Activated CD8-positive, alpha-beta memory T cell treated with anti-CD3 and anti-CD28 coated beads, Interleukin-2, amount 50 U/mL, for 24 hours (primary cell): ENCODE measurements around the gene ASCL2.

Experiments used
- DNase-seq: peaks from one replicate; pipeline ENCODE4 v3.0.0-alpha.2; 2020; ENCODE audit errors: extremely low read depth

ASCL2 gene

DNA sequence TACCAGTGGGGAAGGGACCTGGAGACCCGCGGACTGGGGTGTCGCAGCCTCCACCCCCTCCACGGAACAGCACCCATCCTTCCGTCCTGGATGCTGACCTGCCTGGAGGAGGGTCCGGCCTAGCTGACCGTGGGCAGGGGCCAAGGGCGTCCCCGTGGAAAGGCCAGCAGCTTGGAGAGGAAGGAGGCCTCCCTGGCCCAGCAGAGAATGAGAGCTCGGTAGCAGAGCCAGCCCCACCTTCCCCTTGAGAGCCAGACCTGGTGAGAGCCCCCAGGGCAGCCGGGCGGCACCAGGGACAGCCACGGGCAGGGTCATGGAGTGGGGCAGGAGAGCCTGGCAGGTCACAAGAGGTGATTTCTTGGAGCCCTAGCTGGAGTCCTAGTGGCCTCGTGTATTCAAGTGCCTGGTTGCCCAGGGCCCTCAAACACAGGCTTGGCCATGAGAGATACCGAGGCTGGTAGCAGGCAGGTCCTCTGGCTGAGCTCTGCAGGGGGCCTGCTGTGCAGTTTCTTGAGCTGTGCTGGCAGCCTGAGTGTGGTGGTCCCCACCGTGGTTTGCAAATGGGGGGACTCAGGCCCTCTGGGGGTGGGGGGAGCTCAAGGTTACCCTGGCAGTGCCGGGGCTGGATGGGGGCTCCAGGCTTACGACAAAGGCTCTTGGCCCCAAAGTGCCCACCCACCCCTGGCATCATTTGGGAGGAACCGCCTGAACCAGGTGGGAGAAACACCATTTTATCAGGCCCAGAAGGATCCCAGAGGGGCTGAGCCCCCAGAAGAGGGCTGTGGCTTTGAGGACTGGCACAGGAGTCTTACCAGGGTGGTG lies 39.1 kb upstream of the ASCL2 start:
- DNase-seq, result no peak

DNA sequence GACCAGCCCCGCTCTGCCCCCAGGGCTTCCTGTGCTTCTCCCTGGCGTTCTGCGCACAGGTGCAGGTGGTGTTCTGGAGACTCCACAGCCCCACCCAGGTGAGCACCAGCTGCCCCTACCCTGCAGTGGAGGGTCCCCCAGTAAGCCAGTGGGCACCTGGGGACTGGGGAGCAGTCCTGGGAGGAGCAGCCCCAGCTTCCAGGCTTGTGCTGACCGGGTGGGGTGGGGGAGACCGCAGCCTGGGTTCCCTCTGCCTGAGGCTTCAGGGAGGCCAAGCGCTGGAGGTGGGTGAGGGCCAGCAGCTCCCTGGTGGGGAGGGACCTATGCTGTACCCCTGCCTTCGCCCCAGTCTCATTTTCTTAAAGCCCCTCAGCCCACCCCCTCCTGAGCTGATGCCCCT lies 38.3 kb upstream of the ASCL2 start:
- no peak for DNase-seq

DNA sequence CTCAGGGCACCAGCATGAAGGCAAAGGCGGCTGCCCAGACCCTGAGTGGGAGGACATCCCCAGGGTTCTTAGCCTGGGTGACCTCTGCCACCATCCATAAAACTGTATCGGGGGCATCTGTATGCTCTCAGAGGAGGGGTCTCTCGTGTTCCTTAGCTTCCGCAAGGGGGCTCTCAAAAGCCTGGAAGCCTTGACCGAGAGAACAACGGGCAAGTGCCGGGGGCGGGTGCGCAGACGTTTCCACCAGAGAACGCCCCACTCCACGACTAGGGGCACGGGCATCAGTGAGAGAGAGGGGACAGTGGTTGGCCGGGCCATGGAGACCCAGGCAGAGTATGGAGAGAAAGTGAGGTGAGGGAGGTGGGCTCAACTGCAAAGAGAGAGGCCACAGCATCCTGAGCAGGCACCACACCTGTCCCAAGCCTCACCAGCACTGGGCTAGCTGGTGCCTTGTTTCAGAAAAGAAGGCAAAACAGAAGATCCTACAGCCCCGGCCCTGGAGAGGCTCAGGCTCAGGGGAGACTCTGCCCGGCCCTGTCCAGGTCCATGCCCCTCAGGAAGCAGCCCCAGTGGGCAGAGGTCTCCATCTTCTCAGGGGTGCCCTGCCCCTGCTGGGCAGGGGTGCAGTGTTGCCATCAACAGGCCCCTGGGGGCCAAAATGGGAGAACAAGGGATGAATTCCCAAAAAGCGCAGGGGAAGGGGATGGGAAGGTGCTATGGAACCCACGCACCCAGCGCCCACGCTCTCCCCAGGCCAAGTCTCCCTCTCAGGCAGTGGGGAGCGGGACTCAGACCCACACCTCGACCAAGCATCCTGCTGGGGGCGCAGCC lies 37.3 kb upstream of the ASCL2 start:
- no peak for DNase-seq

DNA sequence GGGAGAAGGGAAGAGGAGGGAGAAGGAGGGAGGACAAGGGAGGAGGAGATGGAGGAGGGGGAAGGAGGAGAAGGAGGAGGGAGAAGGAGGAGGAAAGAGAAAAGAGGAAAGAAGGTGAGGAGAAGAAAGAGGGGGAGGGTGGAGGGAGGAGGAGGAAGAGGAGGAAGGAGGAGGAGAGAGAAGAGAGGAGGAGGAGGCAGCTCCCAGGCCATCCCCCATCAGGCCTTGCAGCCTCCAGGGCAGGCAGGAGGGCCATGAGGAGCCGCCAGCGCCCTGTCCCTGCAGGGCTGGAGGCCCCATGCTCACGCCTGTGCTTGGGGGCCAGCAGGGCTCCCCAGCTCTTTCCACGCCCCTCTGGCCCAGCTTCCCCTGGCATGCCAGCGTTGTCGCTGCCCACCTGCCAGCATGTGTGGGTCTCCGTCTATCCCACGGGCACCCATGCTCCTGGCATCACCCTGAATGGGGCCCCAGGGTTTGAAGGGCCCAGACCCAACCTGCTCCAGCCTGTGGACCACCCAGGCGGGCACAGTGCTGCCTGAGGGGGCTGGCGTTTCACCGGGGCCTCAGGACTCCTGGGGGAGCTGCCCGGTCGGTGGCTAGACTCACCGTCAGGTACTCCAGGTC lies 36.6 kb upstream of the ASCL2 start:
- DNase-seq, result no peak

DNA sequence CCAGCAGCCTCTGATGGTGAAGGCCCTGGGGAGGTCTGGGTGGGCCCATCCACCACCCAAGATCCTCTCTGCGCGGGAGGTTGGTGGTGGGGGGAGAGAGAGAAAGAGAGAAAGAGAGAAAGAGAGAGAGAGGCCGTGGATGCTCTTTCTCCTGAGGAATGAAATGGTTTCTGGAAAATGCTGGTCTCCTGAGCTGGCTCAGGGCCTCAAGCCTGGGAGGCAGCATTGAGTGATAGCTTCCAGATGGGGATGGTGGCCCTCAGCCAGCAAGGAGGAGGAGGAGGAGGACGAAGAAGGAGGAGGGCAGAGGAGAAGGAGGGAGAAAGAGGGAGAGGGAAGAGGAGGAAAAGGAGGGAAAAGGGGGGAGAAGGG lies 36.0 kb upstream of the ASCL2 start:
- DNase-seq, result no peak

DNA sequence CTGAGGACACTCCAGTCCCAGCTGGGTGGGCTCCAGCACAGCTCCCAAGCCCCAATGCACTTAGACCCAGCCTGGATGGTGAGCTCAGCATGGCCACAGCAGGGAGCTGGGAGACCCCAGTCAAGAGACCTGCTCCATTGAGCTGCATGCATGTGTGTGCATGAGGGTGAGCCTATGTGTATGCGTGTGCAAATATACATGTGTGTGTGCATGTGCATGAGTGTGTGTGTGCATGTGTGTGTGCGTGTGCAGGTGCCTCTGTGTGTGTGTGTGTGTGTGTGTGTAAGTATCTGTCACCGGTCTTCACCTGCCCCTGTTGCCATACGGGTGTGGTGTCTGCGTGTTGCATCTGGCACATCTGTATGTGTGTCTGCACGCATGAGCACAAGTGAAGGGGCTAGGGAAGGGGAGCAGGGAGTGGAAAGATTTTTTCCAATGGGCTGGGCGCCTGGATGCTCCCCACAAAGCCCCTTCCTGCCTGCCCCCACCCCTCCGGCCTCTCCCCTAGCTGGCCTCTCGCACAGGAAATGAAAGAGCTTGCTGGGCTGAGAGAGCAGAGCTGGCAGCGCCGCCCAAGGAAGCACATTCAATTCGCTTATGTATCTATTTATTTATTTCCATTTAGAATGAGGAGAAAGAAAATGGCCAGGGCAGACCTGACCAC lies 35.5 kb upstream of the ASCL2 start:
- no peak for DNase-seq

DNA sequence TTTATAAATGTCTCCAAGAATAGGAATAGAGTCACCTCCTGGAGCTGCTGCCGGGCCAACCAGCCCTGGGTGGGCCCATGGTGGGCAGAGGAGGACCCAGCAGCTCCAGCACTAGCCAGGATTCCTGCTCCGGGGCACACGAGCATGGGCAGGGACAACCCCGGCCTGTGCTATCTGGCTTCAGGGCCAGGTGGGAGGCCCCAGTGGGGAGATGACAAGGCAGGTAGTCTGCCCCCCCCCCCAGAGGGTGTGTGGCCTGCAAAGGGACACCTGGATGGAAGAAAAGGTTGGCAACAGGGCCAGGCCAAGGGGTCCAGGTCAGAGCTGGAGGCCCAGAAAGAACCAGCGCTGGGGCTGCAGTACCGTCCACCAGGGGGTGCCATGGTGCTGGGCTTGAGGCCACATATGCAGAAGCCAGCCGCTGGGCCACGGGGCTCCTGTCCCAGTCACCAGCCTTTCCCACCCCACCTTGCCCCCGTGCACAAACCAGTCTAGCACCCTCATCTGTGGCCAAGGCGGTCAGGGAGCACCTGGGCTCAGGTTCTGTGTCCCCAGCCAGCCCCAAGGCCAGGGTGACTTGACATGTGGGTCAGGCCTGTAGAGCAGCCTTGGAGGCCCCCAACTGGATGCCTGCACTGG lies 34.9 kb upstream of the ASCL2 start:
- peak; percentile 58 for DNase-seq

DNA sequence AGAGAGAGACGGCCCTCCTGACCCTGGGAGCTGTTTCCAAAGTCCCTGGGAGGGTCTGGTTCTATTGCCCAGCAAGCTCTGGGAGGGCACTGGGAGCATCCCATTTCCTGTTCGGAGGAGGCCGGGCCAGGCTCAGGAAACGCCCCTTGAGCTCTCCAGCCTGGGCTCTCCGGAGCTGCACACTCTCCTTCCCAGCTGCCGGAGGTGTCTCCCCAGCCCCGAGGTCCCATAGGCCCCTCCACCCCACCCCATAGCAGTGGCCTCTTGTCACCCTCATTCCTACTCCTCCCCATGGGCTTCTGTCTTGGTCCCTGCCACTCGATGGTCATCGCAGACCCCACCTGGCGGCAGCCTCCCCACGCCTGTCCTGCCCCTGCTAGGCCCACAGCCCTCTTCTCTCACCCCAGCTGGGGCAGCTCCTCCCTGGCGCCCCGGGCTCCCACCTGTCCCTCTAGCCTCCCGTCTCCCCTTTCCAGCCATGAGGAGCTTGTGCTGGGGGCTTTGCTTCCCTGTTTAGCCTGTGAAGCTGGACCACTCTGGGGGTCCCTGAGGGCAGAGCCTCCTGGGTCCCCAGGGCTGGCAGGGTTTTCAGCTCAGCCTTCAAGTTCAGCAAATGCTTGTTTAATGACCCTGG lies 34.2 kb upstream of the ASCL2 start:
- DNase-seq, result no peak

DNA sequence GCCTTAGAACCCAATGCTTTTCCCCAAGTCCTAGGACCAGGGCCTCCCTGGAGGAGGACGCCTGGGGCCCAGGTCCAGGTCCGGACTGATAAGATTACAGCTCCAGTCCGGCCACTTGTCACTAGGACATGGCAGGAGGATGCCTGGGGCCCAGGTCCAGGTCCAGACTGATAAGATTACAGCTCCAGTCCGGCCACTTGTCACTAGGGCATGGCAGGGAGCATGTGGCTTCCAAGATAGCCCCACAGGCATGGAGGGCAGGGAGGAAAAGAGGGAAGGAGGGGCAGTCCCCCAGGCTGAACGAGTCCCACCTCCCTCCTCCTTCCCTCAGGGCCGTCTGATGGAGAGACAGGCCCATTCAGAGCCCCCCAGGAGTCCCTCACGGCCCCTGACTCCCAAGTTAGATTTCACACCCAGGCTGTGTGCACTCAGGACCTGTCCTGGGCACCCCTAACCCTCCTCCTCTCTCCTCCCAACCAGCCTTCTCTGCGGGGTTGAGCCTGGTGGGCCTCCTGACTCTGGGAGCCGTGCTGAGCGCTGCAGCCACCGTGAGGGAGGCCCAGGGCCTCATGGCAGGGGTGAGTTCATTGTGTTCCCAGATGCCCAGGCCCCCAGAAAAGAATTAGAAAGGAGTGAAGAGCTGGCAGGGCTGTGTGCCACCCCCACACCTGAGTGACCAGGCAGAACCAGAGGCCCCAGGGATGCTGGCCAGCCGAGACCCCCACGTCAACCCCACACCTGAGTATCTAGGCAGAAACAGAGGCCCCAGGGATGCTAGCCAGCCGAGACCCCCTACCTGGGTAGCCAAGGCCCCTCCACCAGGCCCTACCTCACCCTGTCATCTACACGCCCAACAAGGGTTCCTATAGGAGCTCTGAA lies 33.5 kb upstream of the ASCL2 start:
- no peak for DNase-seq

DNA sequence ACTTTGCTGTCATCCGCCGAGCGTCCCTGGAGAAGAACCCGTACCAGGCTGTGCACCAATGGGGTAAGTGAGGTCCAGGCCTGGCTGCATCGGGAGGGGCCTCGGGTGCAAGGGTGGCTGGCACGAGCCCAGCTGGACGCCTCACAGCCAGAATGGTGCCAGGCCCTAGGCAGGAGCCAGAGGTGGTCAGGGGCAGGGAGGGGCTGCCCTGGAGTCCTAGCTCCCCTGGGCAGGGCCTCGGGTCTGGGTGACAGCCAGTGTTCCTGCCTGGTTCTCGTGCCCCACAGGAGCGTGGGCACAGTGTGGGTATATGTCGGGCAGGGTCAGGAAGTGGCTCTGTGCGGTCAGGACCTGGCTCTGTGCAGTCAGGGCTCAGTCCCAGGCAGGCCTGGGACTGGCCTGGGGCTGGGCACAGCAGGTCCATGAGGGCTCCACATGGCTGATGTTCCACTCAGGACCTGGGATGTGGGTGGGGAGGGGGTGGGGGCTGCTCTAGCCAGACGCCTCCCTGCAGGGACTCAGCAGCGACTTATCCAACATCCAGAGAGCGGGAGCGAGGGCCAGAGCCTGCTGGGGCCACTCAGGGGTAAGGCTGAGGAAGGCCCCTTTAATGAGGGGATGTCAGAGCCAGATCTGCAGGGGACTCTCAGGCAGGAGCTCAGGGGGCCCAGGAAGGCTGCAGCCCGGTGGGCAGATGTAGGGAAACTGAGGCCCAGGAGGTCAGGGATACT lies 32.7 kb upstream of the ASCL2 start:
- no peak for DNase-seq

DNA sequence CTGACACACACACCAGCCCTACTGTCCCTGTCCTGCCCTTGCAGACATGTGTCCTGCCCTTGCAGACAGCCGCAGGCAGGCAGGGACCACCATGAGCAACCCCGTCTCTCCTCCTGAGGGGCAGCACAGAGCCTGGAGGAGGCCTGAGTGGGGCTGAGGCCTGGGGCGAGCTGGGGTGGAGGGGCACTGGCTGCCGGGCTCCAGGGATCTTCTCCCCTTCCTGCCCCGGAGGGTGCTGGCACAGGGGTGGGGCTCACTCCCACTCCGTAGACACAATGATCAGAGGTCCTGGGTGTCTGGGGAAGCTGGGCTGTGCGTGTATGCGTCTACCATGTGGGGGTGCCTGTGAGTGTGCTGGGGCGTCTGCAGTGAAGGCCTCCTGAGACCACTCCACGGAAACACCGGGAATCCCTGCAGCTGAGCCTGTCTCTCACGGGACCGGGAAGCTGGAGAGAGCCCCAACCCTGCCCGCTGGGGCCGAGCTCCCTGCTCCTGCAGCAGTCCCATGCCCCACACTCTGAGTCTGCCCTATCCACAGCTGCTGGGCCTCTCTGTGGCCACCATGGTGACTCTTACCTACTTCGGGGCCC lies 32.0 kb upstream of the ASCL2 start:
- no peak for DNase-seq

DNA sequence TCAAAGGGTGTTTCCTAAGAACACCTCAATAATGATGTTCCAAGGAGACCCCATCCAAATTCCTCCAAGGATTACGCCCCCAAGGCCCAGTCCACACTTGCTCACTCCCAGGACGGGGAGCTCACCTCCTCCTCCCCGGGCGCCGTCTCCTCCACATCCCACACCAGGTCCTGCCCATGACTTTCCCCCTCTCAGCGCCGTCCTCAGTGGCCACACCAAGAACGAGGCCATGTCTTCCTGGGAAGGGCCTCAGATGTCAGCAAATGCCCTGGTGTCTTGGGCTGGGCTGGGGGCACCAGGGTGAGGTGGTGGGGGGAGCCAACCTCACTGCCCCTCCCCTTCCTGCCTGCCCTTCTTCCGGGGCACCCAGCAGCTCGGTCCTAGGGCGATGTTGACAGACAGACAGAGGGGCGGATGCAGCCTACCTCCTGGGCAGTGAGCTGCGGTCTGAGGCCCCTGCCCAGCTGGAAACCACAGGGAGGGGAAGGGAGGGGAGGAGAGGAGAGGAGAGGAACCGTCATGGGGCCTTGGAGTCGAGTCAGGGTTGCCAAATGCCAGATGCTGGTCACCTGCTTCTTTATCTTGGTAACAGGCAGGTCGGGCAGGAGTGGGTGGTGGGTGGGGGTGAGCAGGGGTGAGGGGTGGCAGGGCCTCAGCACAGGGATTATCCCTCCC lies 31.4 kb upstream of the ASCL2 start, which contains the start of the genes C11orf21 and TSPAN32:
C11orf21 (minus strand) TSS at position 288 of the 675 bp plus-strand sequence; CDS start at position 178, 110 bp downstream.
TSPAN32 (plus strand) TSS at position 383 of the 675 bp plus-strand sequence; CDS start at position 520, 137 bp downstream.
- DNase-seq, result no peak

DNA sequence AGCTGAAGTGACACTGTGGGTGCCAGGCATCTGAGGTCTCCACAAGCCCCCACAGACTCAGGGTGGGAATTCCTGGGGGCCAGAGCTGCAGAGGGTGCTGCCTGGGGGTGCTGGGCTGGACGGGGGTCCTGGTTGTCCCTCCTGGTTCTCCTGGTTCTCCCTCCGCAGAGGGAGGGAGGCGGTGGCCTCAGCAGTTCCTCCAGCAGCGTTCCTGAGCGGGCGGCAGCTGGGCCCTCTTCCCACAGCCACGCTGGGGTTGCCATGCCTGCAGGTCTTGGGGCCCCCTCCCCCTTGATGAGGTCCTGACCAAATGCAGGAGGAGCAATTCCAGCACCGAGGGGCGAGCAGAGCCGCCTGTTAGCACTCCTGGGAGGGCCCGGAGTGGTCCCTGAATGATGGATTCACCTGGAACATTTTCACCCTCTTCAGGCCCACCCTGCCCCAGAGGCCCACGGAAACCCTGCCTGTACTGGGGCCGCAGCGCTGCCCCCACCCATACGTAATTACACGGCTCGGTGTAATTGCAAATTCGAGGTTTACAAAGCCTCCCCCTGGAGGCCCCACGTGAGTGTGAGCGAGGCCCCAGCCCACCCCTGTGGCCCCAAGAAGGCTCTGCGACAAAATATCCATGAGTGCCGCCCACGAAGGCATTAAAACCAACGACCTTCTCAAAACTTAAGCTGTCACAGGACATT lies 30.7 kb upstream of the ASCL2 start:
- no peak for DNase-seq

DNA sequence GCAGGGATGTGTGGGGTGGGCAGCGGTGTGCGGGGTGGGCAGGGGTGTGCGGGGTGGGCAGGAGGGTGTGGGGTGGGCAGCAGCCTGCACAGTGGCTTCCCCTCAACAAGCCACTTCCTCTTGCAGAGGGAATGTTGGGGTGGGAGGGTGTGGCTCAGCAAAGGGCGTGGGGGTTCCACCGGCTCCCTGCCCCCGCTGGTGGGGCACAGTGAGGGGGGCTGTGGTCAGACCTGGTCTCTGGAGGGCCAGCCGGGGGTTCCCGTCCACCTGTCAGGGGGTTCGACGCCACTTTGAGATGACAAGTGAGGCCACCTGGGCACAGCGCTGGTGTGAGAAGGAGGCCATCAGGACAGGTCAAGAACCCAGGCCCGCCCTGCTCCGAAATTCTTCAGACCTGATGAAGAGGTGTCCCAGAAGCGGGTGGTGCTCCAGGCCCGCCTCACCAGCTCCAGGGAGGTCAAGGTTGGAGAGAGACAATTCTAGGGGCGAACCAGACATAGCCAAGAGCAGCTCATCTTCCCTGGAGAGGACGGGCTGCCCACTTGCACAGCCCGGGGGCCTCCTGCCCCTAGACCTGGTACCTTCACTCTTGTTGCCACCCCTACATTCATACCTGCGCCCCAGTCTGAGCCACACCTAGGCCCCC lies 30.0 kb upstream of the ASCL2 start:
- no peak for DNase-seq

DNA sequence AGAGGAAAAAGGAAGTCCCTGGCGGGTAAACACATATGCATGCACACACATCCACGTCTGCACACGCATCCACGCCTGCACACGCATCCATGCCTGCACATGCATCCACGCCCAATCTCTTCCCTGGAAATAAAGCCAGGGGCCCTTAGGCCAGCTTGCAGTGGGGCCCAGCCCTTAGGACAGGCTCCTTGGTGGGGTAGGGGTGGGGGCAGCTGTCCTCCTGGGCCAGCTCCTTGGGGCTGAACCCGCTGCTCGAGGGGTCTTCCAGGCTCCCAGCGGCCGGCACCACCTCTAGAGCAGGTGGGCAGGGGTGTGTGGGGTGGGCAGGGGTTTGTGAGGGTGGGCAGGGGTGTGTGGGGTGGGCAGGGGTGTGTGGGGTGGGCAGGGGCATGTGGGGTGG lies 29.4 kb upstream of the ASCL2 start:
- no peak for DNase-seq

DNA sequence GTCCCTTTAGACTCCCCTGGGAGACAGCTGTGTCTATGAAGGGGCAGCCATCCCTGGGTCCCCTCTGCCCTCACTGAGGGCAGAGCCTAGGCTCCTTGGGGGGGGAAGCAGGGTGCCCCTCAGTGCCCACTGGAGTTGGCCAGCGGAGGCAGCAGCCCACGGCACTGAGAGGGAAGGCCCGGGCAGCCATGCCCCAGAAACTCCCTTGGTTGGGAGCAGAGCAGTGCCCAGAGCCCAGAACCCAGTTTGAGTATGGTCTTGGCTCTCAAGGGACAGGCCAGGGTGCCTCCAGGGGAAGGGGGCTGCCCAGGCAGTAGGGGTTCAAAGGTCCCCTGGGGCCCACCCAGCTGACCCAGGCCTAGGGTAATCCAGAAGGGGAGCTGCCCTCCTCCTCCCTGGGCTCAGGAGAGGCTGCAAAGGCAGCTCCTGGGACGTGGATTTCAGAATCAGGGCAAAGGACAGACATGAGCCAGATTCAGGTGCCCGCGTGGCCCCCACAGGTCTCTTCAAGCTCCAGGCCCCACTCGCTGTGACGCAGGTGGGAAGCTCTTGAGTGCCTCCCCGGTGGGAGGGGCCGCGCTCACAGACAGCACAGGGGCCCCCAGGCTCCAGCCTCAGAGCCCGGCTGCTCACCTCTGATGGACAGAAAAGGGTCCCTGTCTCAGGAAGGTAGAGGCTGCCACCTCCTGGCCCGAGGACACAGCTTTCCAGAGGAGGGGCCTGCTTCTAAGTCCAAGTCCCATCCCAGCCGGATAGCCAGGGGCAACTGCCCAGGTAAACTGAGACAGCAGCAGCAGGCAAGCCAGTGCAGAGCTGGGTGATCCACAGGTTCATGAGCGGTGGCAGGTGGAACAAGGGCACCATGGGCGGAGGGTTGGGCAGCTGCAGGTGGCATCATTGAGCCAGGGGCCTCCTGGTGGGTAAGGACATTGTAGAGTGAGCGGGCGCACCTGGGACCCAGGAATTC lies 28.7 kb upstream of the ASCL2 start:
- DNase-seq, result no peak
